ENCODE results near the gene CNGB1. TPM values are rescaled to one million over a fixed set of nuclear protein-coding genes. Genes with fewer than 3 reads are reported as not detected.
A peak's percentile ranks its signal among the peaks of the same experiment; 100 is the strongest.
"Not testable (repeated sequence)": the region's sequence is repeated elsewhere in the genome, so short reads cannot be mapped to it uniquely, and the experiment has no call there.

Gene CNGB1
- total RNA-seq, 1 donor from 2014 or later, result not detected

- Mint-ChIP-seq H3K4me1 (ENCODE audit: unreplicated experiment) (peaks cover 26% of the 10 kb centered on the region), H3K36me3 (ENCODE audit: low read depth, unreplicated experiment) (no peaks in the 10 kb centered on the region), H3K27me3 (ENCODE audit: unreplicated experiment) (peaks cover 4% of the 10 kb centered on the region), H3K27ac (ENCODE audit: unreplicated experiment) (no peak overlapping the region), H3K9me3 (ENCODE audit: unreplicated experiment) (no peaks in the 10 kb centered on the region), H3K4me3 (ENCODE audit: unreplicated experiment) (no peak overlapping the region)
- DNase-seq (ENCODE audit: low spot score), result no peak
- TF ChIP-seq, protein P1, sequence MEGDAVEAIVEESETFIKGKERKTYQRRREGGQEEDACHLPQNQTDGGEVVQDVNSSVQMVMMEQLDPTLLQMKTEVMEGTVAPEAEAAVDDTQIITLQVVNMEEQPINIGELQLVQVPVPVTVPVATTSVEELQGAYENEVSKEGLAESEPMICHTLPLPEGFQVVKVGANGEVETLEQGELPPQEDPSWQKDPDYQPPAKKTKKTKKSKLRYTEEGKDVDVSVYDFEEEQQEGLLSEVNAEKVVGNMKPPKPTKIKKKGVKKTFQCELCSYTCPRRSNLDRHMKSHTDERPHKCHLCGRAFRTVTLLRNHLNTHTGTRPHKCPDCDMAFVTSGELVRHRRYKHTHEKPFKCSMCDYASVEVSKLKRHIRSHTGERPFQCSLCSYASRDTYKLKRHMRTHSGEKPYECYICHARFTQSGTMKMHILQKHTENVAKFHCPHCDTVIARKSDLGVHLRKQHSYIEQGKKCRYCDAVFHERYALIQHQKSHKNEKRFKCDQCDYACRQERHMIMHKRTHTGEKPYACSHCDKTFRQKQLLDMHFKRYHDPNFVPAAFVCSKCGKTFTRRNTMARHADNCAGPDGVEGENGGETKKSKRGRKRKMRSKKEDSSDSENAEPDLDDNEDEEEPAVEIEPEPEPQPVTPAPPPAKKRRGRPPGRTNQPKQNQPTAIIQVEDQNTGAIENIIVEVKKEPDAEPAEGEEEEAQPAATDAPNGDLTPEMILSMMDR (IDR thresholded peaks at IDR 0.05; ENCODE audit: unreplicated experiment), result no peak
Observed at GRCh38 chr16:57897053-57897784, 73.7 kb downstream of the CNGB1 start.

- not testable (repeated sequence) for H3K27me3 Mint-ChIP-seq (ENCODE audit: unreplicated experiment); H3K9me3 Mint-ChIP-seq (ENCODE audit: unreplicated experiment); H3K4me3 Mint-ChIP-seq (ENCODE audit: unreplicated experiment); H3K36me3 Mint-ChIP-seq (ENCODE audit: low read depth, unreplicated experiment); DNase-seq (ENCODE audit: low spot score)
- peaks cover 26% of the 10 kb centered on the region for H3K4me1 Mint-ChIP-seq (ENCODE audit: unreplicated experiment)
- peak overlapping the region; percentile 89 for H3K27ac Mint-ChIP-seq (ENCODE audit: unreplicated experiment)
Observed at GRCh38 chr16:57895081-57895547, 75.8 kb downstream of the CNGB1 start.

GRCh38 chr16:57894390-57895080, 76.4 kb downstream of the CNGB1 start:
- no peak for DNase-seq (ENCODE audit: low spot score)
- Mint-ChIP-seq H3K27me3 (ENCODE audit: unreplicated experiment) (peaks cover 2% of the 10 kb centered on the region), H3K9me3 (ENCODE audit: unreplicated experiment) (no peaks in the 10 kb centered on the region), H3K27ac (ENCODE audit: unreplicated experiment) (peak overlapping the region; percentile 89), H3K4me1 (ENCODE audit: unreplicated experiment) (peaks cover 26% of the 10 kb centered on the region), H3K36me3 (ENCODE audit: low read depth, unreplicated experiment) (no peaks in the 10 kb centered on the region), H3K4me3 (ENCODE audit: unreplicated experiment) (no peak overlapping the region)
- TF ChIP-seq, protein P1 (IDR thresholded peaks at IDR 0.05; ENCODE audit: unreplicated experiment), result no peak

GRCh38 chr16:57893559-57894389, 77.2 kb downstream of the CNGB1 start:
- H3K9me3 Mint-ChIP-seq (ENCODE audit: unreplicated experiment), result no peaks in the 10 kb centered on the region
- H3K4me3 Mint-ChIP-seq (ENCODE audit: unreplicated experiment), result no peak overlapping the region
- no peaks in the 10 kb centered on the region for H3K36me3 Mint-ChIP-seq (ENCODE audit: low read depth, unreplicated experiment)
- no peak for DNase-seq (ENCODE audit: low spot score)
- TF ChIP-seq, protein P1 (IDR thresholded peaks at IDR 0.05; ENCODE audit: unreplicated experiment), result no peak
- H3K27ac Mint-ChIP-seq (ENCODE audit: unreplicated experiment), result peak overlapping the region; percentile 89
- H3K27me3 Mint-ChIP-seq (ENCODE audit: unreplicated experiment), result peaks cover 2% of the 10 kb centered on the region
- H3K4me1 Mint-ChIP-seq (ENCODE audit: unreplicated experiment), result peaks cover 26% of the 10 kb centered on the region

- no peaks in the 10 kb centered on the region for H3K36me3 Mint-ChIP-seq (ENCODE audit: low read depth, unreplicated experiment)
- no peak for DNase-seq (ENCODE audit: low spot score)
- H3K9me3 Mint-ChIP-seq (ENCODE audit: unreplicated experiment), result no peaks in the 10 kb centered on the region
- H3K4me3 Mint-ChIP-seq (ENCODE audit: unreplicated experiment), result no peak overlapping the region
- no peak overlapping the region for H3K27ac Mint-ChIP-seq (ENCODE audit: unreplicated experiment)
- H3K27me3 Mint-ChIP-seq (ENCODE audit: unreplicated experiment), result peaks cover 4% of the 10 kb centered on the region
- H3K4me1 Mint-ChIP-seq (ENCODE audit: unreplicated experiment), result peaks cover 26% of the 10 kb centered on the region
- TF ChIP-seq, protein P1 (IDR thresholded peaks at IDR 0.05; ENCODE audit: unreplicated experiment), result no peak
Observed at GRCh38 chr16:57893217-57893558, 77.7 kb downstream of the CNGB1 start.
